Renal cortex interstitium (tissue), 11 donors: ENCODE data around the gene IPCEF1. TPM values are rescaled to one million over a fixed set of nuclear protein-coding genes. Genes with fewer than 3 reads are reported as not detected.
"Not testable (repeated sequence)": the region's sequence is repeated elsewhere in the genome, so short reads cannot be mapped to it uniquely, and the experiment has no call there.

ENCODE experiments used
- DNase-seq, 11 donors: peaks; one replicate each; pipeline ENCODE4 v3.0.0-alpha.2; 2013; ENCODE audit warnings: low read depth in 9 of 11, low spot score in 4 of 11; ENCODE audit errors: extremely low read depth in 1 of 11
- polyA plus RNA-seq, 3 donors: library from polyadenylated mRNA; unstranded; fragments of 120-200 nt; gene quantifications; one replicate each; pipeline ENCODE4 v1.2.1, GENCODE V29; 2013; ENCODE audit not compliant: insufficient read length in 3 of 3

IPCEF1 gene
- polyA plus RNA-seq, 3 donors = 4.7 to 9.7 (median 7.2) TPM

- DNase-seq = peak in 6 of 11 donors; percentile 36 to 54 (median 40)
Observed at GRCh38 chr6:154343473-154344308, 12.9 kb downstream of the IPCEF1 start.

GRCh38 chr6:154341871-154342270, 14.7 kb downstream of the IPCEF1 start:
- no peak for DNase-seq

- no peak for DNase-seq
Observed at GRCh38 chr6:154341336-154341735, 15.3 kb downstream of the IPCEF1 start.

- DNase-seq = no peak
Observed at GRCh38 chr6:154337406-154338005, 19.1 kb downstream of the IPCEF1 start.

- not testable (repeated sequence) for DNase-seq
Observed at GRCh38 chr6:154334147-154334546, 22.5 kb downstream of the IPCEF1 start.

GRCh38 chr6:154331750-154332149, 24.9 kb downstream of the IPCEF1 start:
- DNase-seq = no peak

GRCh38 chr6:154329350-154330170, 27.0 kb downstream of the IPCEF1 start:
- no peak for DNase-seq

- not testable (repeated sequence) for DNase-seq
Observed at GRCh38 chr6:154327313-154327712, 29.3 kb downstream of the IPCEF1 start.

- DNase-seq = no peak
Observed at GRCh38 chr6:154325142-154325541, 31.5 kb downstream of the IPCEF1 start.

GRCh38 chr6:154320181-154320580, 36.4 kb downstream of the IPCEF1 start:
- DNase-seq = no peak

- DNase-seq = peak; percentile 49 to 85 (median 72)
Observed at GRCh38 chr6:154319231-154319858, 37.3 kb downstream of the IPCEF1 start.

GRCh38 chr6:154318721-154319120, 37.9 kb downstream of the IPCEF1 start:
- DNase-seq = no peak

GRCh38 chr6:154316131-154316530, 40.5 kb downstream of the IPCEF1 start:
- no peak for DNase-seq

- DNase-seq = no peak
Observed at GRCh38 chr6:154314084-154314483, 42.5 kb downstream of the IPCEF1 start.

GRCh38 chr6:154308986-154309385, 47.6 kb downstream of the IPCEF1 start:
- no peak for DNase-seq

- no peak for DNase-seq
Observed at GRCh38 chr6:154307696-154308425, 48.7 kb downstream of the IPCEF1 start.

- not testable (repeated sequence) for DNase-seq
Observed at GRCh38 chr6:154307147-154307546, 49.5 kb downstream of the IPCEF1 start.

GRCh38 chr6:154306696-154307095, 49.9 kb downstream of the IPCEF1 start:
- no peak for DNase-seq

GRCh38 chr6:154304191-154304590, 52.4 kb downstream of the IPCEF1 start:
- no peak for DNase-seq
